Neural cell (in vitro differentiated cells): ENCODE results near the gene MAJIN. TPM values are rescaled to one million over a fixed set of nuclear protein-coding genes. Genes with fewer than 3 reads are reported as not detected.

Source experiments
- H2AFZ ChIP-seq: fragments of 200-600, 300-800 bp; sonication (generic), shearing (Covaris generic); 2 replicates; pipeline ENCODE4 v1.6.0; 2014; ENCODE audit warnings: low read depth, mild to moderate bottlenecking, antibody characterized with exemption, low read length, moderate library complexity
- H3F3A ChIP-seq: fragments of 200-600 bp; shearing (Covaris generic); 2 replicates; pipeline ENCODE4 v1.6.1; 2016; ENCODE audit warnings: mild to moderate bottlenecking, moderate library complexity, mixed read lengths, antibody characterized with exemption, low read length; ENCODE audit not compliant: insufficient read depth, poor library complexity, severe bottlenecking
- H3K27ac ChIP-seq: fragments of 200-600, 300-800 bp; sonication (generic), shearing (Covaris generic); 2 replicates; pipeline ENCODE4 v1.5.1; 2014; ENCODE audit warnings: mild to moderate bottlenecking, low read length, moderate library complexity
- H3K27me3 ChIP-seq: fragments of 300-800, 200-600 bp; sonication (generic), shearing (Covaris generic); 2 replicates; pipeline ENCODE4 v1.6.0; 2014; ENCODE audit warnings: mild to moderate bottlenecking, low read depth, low read length, moderate library complexity; ENCODE audit not compliant: insufficient read depth
- H3K36me3 ChIP-seq: fragments of 300-800, 200-600 bp; sonication (generic), shearing (Covaris generic); 2 replicates; pipeline ENCODE4 v1.5.1; 2014; ENCODE audit warnings: mild to moderate bottlenecking, antibody characterized with exemption, low read length, moderate library complexity; ENCODE audit not compliant: insufficient read depth
- H3K4me2 ChIP-seq: fragments of 300-800, 200-600 bp; sonication (generic), shearing (Covaris generic); 2 replicates; pipeline ENCODE4 v1.6.0; 2014; ENCODE audit warnings: mild to moderate bottlenecking, low read length
- H3K4me3 ChIP-seq: fragments of 300-800, 200-600 bp; sonication (generic), shearing (Covaris generic); 2 replicates; pipeline ENCODE4 v1.5.1; 2014; ENCODE audit warnings: mild to moderate bottlenecking, low read length, moderate library complexity
- H3K79me2 ChIP-seq: fragments of 200-600 bp; shearing (Covaris generic); replicated peaks from 2 replicates; pipeline ENCODE4 v1.6.0; 2014; ENCODE audit warnings: mild to moderate bottlenecking, low read length, moderate library complexity; ENCODE audit not compliant: insufficient read depth
- H3K9ac ChIP-seq: fragments of 300-800, 200-600 bp; sonication (generic), shearing (Covaris generic); 2 replicates; pipeline ENCODE4 v1.6.1; 2016; ENCODE audit warnings: mild to moderate bottlenecking, low read length, mixed read lengths
- H3K9me2 ChIP-seq: fragments of 200-600 bp; shearing (Covaris generic); 2 replicates; pipeline ENCODE4 v1.6.1; 2016; ENCODE audit warnings: mild to moderate bottlenecking, low read length, mixed read lengths; ENCODE audit not compliant: insufficient read depth
- H3K9me3 ChIP-seq: fragments of 200-600, 300-800 bp; sonication (generic), shearing (Covaris generic); 2 replicates; pipeline ENCODE4 v1.6.1; 2016; ENCODE audit warnings: mild to moderate bottlenecking, mixed run types, low read length, moderate library complexity, mixed read lengths
- H4K20me1 ChIP-seq: fragments of 200-600 bp; shearing (Covaris generic); 2 replicates; pipeline ENCODE4 v1.6.1; 2016; ENCODE audit warnings: mild to moderate bottlenecking, mixed run types; ENCODE audit not compliant: insufficient read depth
- CTCF ChIP-seq: fragments of 450-650 bp; IDR thresholded peaks from 2 replicates; pipeline ENCODE4 v1.5.1; 2014; ENCODE audit warnings: antibody characterized with exemption, mild to moderate bottlenecking, moderate library complexity; ENCODE audit not compliant: poor library complexity, severe bottlenecking
- EP300 ChIP-seq: fragments of 450-650 bp; conservative IDR thresholded peaks from 2 replicates; pipeline ENCODE4 v1.6.1; 2014; ENCODE audit warnings: antibody characterized with exemption, mild to moderate bottlenecking, moderate library complexity; ENCODE audit not compliant: poor library complexity, severe bottlenecking
- EZH2 ChIP-seq: fragments of 200-600, 300-800 bp; shearing (Covaris generic), sonication (generic); IDR thresholded peaks from 2 replicates; pipeline ENCODE4 v1.6.1; 2014; ENCODE audit warnings: antibody characterized with exemption, low read length, borderline replicate concordance, mild to moderate bottlenecking; ENCODE audit not compliant: insufficient read depth, poor library complexity, severe bottlenecking
- MXI1 ChIP-seq: fragments of 450-650 bp; conservative IDR thresholded peaks from 2 replicates; pipeline ENCODE4 v1.6.1; 2014; ENCODE audit warnings: antibody characterized with exemption, mild to moderate bottlenecking; ENCODE audit not compliant: poor library complexity, severe bottlenecking
- POLR2AphosphoS5 ChIP-seq: IDR thresholded peaks from 2 replicates; pipeline ENCODE4 v1.6.1; 2012
- RAD21 ChIP-seq: fragments of 450-650 bp; conservative IDR thresholded peaks from 2 replicates; pipeline ENCODE4 v1.6.1; 2014; ENCODE audit warnings: antibody characterized with exemption, mild to moderate bottlenecking, moderate library complexity
- REST ChIP-seq: IDR thresholded peaks from 2 replicates; pipeline ENCODE4 v1.6.1; 2012; ENCODE audit warnings: borderline replicate concordance
- SMC3 ChIP-seq: fragments of 450-650 bp; conservative IDR thresholded peaks from 2 replicates; pipeline ENCODE4 v1.6.1; 2014; ENCODE audit warnings: antibody characterized with exemption, mild to moderate bottlenecking, moderate library complexity; ENCODE audit not compliant: poor library complexity
- TAF1 ChIP-seq: IDR thresholded peaks from 2 replicates; pipeline ENCODE4 v1.6.1; 2012; ENCODE audit warnings: low read depth
- polyA plus RNA-seq: library from polyadenylated mRNA; depleted of rRNA; stranded (reverse); fragments of >200 nt; gene quantifications from 2 replicates; pipeline ENCODE4 v1.2.3, GENCODE V29; 2014

MAJIN gene
- polyA plus RNA-seq, 1 donor from 2014 or later, result not detected

- Histone ChIP-seq H3K4me2 (no peak overlapping the region), H2AFZ (no peak overlapping the region), H3K27me3 (no peaks in the 10 kb centered on the region), H3K36me3 (peaks cover 3% of the 10 kb centered on the region), H4K20me1 (no peaks in the 10 kb centered on the region), H3K9ac (no peak overlapping the region), H3K4me3 (no peak overlapping the region), H3K9me2 (no peaks in the 10 kb centered on the region), H3K27ac (no peak overlapping the region), H3K79me2 (no peaks in the 10 kb centered on the region), H3K9me3 (no peaks in the 10 kb centered on the region), H3F3A (no peaks in the 10 kb centered on the region)
- TF ChIP-seq SMC3 (no peak), RAD21 (no peak), POLR2AphosphoS5 (no peak), TAF1 (no peak), EZH2 (no peak), REST (no peak), MXI1 (no peak), EP300 (no peak), CTCF (no peak)
Measured at GRCh38 chr11:64932324-64932723, 39.6 kb downstream of the MAJIN start.

- no peak overlapping the region for H3K27ac ChIP-seq
- no peak for TF ChIP-seq POLR2AphosphoS5
- no peak for TF ChIP-seq TAF1
- no peak for TF ChIP-seq MXI1
- no peak for TF ChIP-seq EZH2
- TF ChIP-seq SMC3, result no peak
- TF ChIP-seq REST, result no peak
- no peak for TF ChIP-seq EP300
- no peak overlapping the region for H3K4me3 ChIP-seq
- H3F3A ChIP-seq, result no peaks in the 10 kb centered on the region
- no peaks in the 10 kb centered on the region for H3K9me3 ChIP-seq
- H3K27me3 ChIP-seq, result no peaks in the 10 kb centered on the region
- H3K36me3 ChIP-seq, result peaks cover 3% of the 10 kb centered on the region
- no peaks in the 10 kb centered on the region for H3K79me2 ChIP-seq
- no peaks in the 10 kb centered on the region for H4K20me1 ChIP-seq
- no peaks in the 10 kb centered on the region for H3K9me2 ChIP-seq
- H3K9ac ChIP-seq, result no peak overlapping the region
- H2AFZ ChIP-seq, result no peak overlapping the region
- H3K4me2 ChIP-seq, result no peak overlapping the region
Measured at GRCh38 chr11:64931290-64931689, 40.6 kb downstream of the MAJIN start.
